Skeletal muscle tissue (tissue), 4 donors: Measurements from ENCODE around the gene LRRC45. TPM values are rescaled to one million over a fixed set of nuclear protein-coding genes. Genes with fewer than 3 reads are reported as not detected.

Experiments
- H3K27ac ChIP-seq: one replicate; pipeline ENCODE4 v1.7.0; 2013; ENCODE audit warnings: mild to moderate bottlenecking, low read depth, low read length, inconsistent platforms
- H3K27me3 ChIP-seq, 3 donors: one replicate each; pipeline ENCODE4 v1.7.0; 2013; ENCODE audit warnings: low read length in 3 of 3; ENCODE audit not compliant: control insufficient read depth in 3 of 3, insufficient read depth in 3 of 3
- H3K36me3 ChIP-seq, 3 donors: one replicate each; pipeline ENCODE4 v1.7.0; 2013; ENCODE audit warnings: low read length in 3 of 3; ENCODE audit not compliant: control insufficient read depth in 3 of 3, insufficient read depth in 3 of 3
- H3K4me1 ChIP-seq, 3 donors: one replicate each; pipeline ENCODE4 v1.7.0; 2013; ENCODE audit warnings: low read length in 3 of 3, mild to moderate bottlenecking in 3 of 3; ENCODE audit not compliant: control insufficient read depth in 3 of 3, insufficient read depth in 3 of 3
- H3K4me3 ChIP-seq, 3 donors: one replicate each; pipeline ENCODE4 v1.7.0; 2013; ENCODE audit warnings: low read length in 3 of 3
- H3K9ac ChIP-seq, 3 donors: one replicate each; pipeline ENCODE4 v1.7.0; 2013; ENCODE audit warnings: low read length in 3 of 3, mild to moderate bottlenecking in 3 of 3, moderate library complexity in 2 of 3, low read depth in 1 of 3
- H3K9me3 ChIP-seq, 3 donors: one replicate each; pipeline ENCODE4 v1.7.0; 2013; ENCODE audit warnings: low read length in 3 of 3; ENCODE audit not compliant: control insufficient read depth in 3 of 3
- total RNA-seq: library from RNA; depleted of rRNA; stranded (reverse); fragments of >200 nt; gene quantifications from one replicate; pipeline ENCODE4 v1.2.3, GENCODE V29; 2014
- donor health status: Osteomylitis.

LRRC45 gene
- total RNA-seq, 1 donor from 2014 or later, result 7.8 TPM

- no peak overlapping the region for H3K4me3 ChIP-seq
- H3K9ac ChIP-seq, result no peak overlapping the region
- no peaks in the 10 kb centered on the region for H3K9me3 ChIP-seq
- peaks cover 0 to 3% (median 0%) of the 10 kb centered on the region in 3 donors for H3K36me3 ChIP-seq
- H3K27ac ChIP-seq, result no peak overlapping the region
- peaks cover 19 to 23% (median 23%) of the 10 kb centered on the region in 3 donors for H3K4me1 ChIP-seq
- no peaks in the 10 kb centered on the region for H3K27me3 ChIP-seq
Observed at GRCh38 chr17:82014432-82014831, 8.7 kb upstream of the LRRC45 start.

- no peak overlapping the region for H3K9ac ChIP-seq
- no peaks in the 10 kb centered on the region for H3K27me3 ChIP-seq
- no peak overlapping the region for H3K4me3 ChIP-seq
- no peak overlapping the region for H3K27ac ChIP-seq
- no peaks in the 10 kb centered on the region for H3K9me3 ChIP-seq
- H3K36me3 ChIP-seq, result peaks cover 0 to 3% (median 0%) of the 10 kb centered on the region in 3 donors
- peaks cover 23 to 28% (median 28%) of the 10 kb centered on the region in 3 donors for H3K4me1 ChIP-seq
Observed at GRCh38 chr17:82014971-82015310, 8.2 kb upstream of the LRRC45 start.

GRCh38 chr17:82015311-82015971 is 7.7 kb upstream of the LRRC45 start:
- no peak overlapping the region for H3K9ac ChIP-seq
- peaks cover 25 to 33% (median 33%) of the 10 kb centered on the region in 3 donors for H3K4me1 ChIP-seq
- H3K4me3 ChIP-seq, result no peak overlapping the region
- no peaks in the 10 kb centered on the region for H3K27me3 ChIP-seq
- no peak overlapping the region for H3K27ac ChIP-seq
- no peaks in the 10 kb centered on the region for H3K9me3 ChIP-seq
- peaks cover 0 to 3% (median 0%) of the 10 kb centered on the region in 3 donors for H3K36me3 ChIP-seq

GRCh38 chr17:82016061-82016874 is 6.8 kb upstream of the LRRC45 start:
- Histone ChIP-seq H3K4me3 (no peak overlapping the region), H3K4me1 (peaks cover 27 to 38% (median 37%) of the 10 kb centered on the region in 3 donors), H3K27me3 (no peaks in the 10 kb centered on the region), H3K9me3 (no peaks in the 10 kb centered on the region), H3K27ac (no peak overlapping the region), H3K9ac (no peak overlapping the region), H3K36me3 (peaks cover 0 to 3% (median 0%) of the 10 kb centered on the region in 3 donors)

GRCh38 chr17:82016875-82017459 is 6.1 kb upstream of the LRRC45 start:
- Histone ChIP-seq H3K27ac (no peak overlapping the region), H3K4me1 (peaks cover 34 to 45% (median 44%) of the 10 kb centered on the region in 3 donors), H3K36me3 (peaks cover 0 to 2% (median 0%) of the 10 kb centered on the region in 3 donors), H3K4me3 (no peak overlapping the region), H3K27me3 (no peaks in the 10 kb centered on the region), H3K9ac (peak overlapping the region in 1 of 3 donors; percentile 40), H3K9me3 (no peaks in the 10 kb centered on the region)

GRCh38 chr17:82017612-82018151 is 5.4 kb upstream of the LRRC45 start:
- Histone ChIP-seq H3K9ac (peak overlapping the region in 1 of 3 donors; percentile 54), H3K36me3 (no peaks in the 10 kb centered on the region), H3K27ac (peak overlapping the region; percentile 40), H3K9me3 (no peaks in the 10 kb centered on the region), H3K4me1 (peaks cover 38 to 50% (median 49%) of the 10 kb centered on the region in 3 donors), H3K4me3 (no peak overlapping the region), H3K27me3 (no peaks in the 10 kb centered on the region)

GRCh38 chr17:82018152-82018988 is 4.7 kb upstream of the LRRC45 start:
- peak overlapping the region in 2 of 3 donors; percentile 20 to 54 for H3K9ac ChIP-seq
- H3K27ac ChIP-seq, result peak overlapping the region; percentile 40
- H3K4me1 ChIP-seq, result peaks cover 38 to 51% (median 50%) of the 10 kb centered on the region in 3 donors
- no peaks in the 10 kb centered on the region for H3K9me3 ChIP-seq
- H3K4me3 ChIP-seq, result peak overlapping the region in 1 of 3 donors; percentile 2
- H3K27me3 ChIP-seq, result no peaks in the 10 kb centered on the region
- H3K36me3 ChIP-seq, result no peaks in the 10 kb centered on the region

- Histone ChIP-seq H3K27ac (peak overlapping the region; percentile 25), H3K4me1 (peaks cover 45 to 59% (median 57%) of the 10 kb centered on the region in 3 donors)
Observed at GRCh38 chr17:82018989-82019689, 4.0 kb upstream of the LRRC45 start.

More at GRCh38 chr17:82018989-82019689, 4.0 kb upstream of the LRRC45 start:
- Histone ChIP-seq H3K27me3 (no peaks in the 10 kb centered on the region), H3K9ac (peak overlapping the region in 2 of 3 donors; percentile 20 to 54), H3K4me3 (no peak overlapping the region), H3K9me3 (no peaks in the 10 kb centered on the region), H3K36me3 (no peaks in the 10 kb centered on the region)
